H1 (cell line): ENCODE results near the gene DCTN3. TPM values are rescaled to one million over a fixed set of nuclear protein-coding genes. Genes with fewer than 3 reads are reported as not detected.

Experiments
- CEBPB ChIP-seq: IDR thresholded peaks from 2 replicates; pipeline ENCODE4 v1.6.1; 2012; ENCODE audit warnings: low read depth, low read length
- GTF2F1 ChIP-seq: IDR thresholded peaks from 2 replicates; pipeline ENCODE4 v1.6.1; 2012; ENCODE audit warnings: low read depth, low read length, improper control_type of control experiment, borderline replicate concordance
- NRF1 ChIP-seq: IDR thresholded peaks from 2 replicates; pipeline ENCODE4 v1.6.1; 2011; ENCODE audit warnings: mild to moderate bottlenecking, low read depth, low read length, improper control_type of control experiment
- RAD21 ChIP-seq, 2 experiments: IDR thresholded peaks in 1 of 2; conservative IDR thresholded peaks in 1 of 2; 2 replicates each; pipeline ENCODE4 v1.6.1; 2011; ENCODE audit warnings: low read depth in 2 of 2, low read length in 2 of 2, improper control_type of control experiment in 1 of 2, inconsistent platforms in 1 of 2, mild to moderate bottlenecking in 1 of 2, moderate library complexity in 1 of 2
- RNF2 ChIP-seq: fragments of 200-900, 300-1000 bp; sonication (generic); IDR thresholded peaks from 2 replicates; pipeline ENCODE4 v1.7.1; 2016; ENCODE audit warnings: borderline replicate concordance, low read depth, mild to moderate bottlenecking, antibody characterized with exemption, low read length; ENCODE audit not compliant: poor library complexity, severe bottlenecking; ENCODE audit errors: missing control alignments
- SIN3A ChIP-seq, 2 experiments: IDR thresholded peaks in 1 of 2; conservative IDR thresholded peaks in 1 of 2; 2 replicates each; pipeline ENCODE4 v1.6.1; 2011 to 2012; ENCODE audit warnings: low read length in 2 of 2, improper control_type of control experiment in 1 of 2, low read depth in 1 of 2, mild to moderate bottlenecking in 1 of 2
- SP1 ChIP-seq: IDR thresholded peaks from 2 replicates; pipeline ENCODE4 v1.6.1; 2011; ENCODE audit warnings: low read depth, low read length
- SP4 ChIP-seq: IDR thresholded peaks from 2 replicates; pipeline ENCODE4 v1.6.1; 2012; ENCODE audit warnings: low read length, inconsistent platforms
- polyA plus RNA-seq, 7 experiments: library from polyadenylated mRNA; depleted of rRNA in 3 of 7; stranded (reverse) in 5 of 7; unstranded in 2 of 7; fragments of >200 nt in 5 of 7; fragments of 200-250 nt in 2 of 7; gene quantifications; 1 replicate in 5 of 7; 2 replicates in 1 of 7; 4 replicates in 1 of 7; pipeline versions ENCODE4 v1.2.1 to v1.2.3, GENCODE V29; 2011 to 2013; ENCODE audit warnings: missing spikeins in 2 of 7, mixed read lengths in 2 of 7
- total RNA-seq: library from RNA; stranded (reverse); fragmentation: NEBNext Ultra II Directional; extraction: Animal tissue kit (Norgen Biotek cat#: 25700); gene quantifications from 2 replicates; pipeline ENCODE4 v1.2.1, GENCODE V29; 2021

The DCTN3 gene
- total and polyA plus RNA-seq, 2 of the 8 experiments (the other 6 are each of a cell fraction or from before 2014, with no cell fraction given), result 25.6 to 39.2 TPM

- TF ChIP-seq NRF1, result no peak
- no peak for TF ChIP-seq SP1
- no peak for TF ChIP-seq RNF2
- TF ChIP-seq SIN3A (conservative IDR thresholded peaks at IDR 0.05 in 1 of 2, IDR thresholded peaks at IDR 0.05 in 1 of 2; ENCODE audit: low read depth in 1 of 2, low read length in 2 of 2), result 0 out of 4 replicates have a peak, but pooled peaks of 1 of the 2 experiments have one; percentile 28
- TF ChIP-seq RAD21 (IDR thresholded peaks at IDR 0.05 in 1 of 2, conservative IDR thresholded peaks at IDR 0.05 in 1 of 2; ENCODE audit: low read depth in 2 of 2, low read length in 2 of 2), result peak; percentile 65 to 71
- no peak for TF ChIP-seq GTF2F1
- peak; percentile 17; the same call in 1 of the 2 replicates for TF ChIP-seq CEBPB
- no peak for TF ChIP-seq SP4
Measured at GRCh38 chr9:34612788-34613390, 7.4 kb downstream of the DCTN3 start (continued).
